GM19395 (cell line): ENCODE data around the gene FARS2.
"Not testable (repeated sequence)": the region's sequence is repeated elsewhere in the genome, so short reads cannot be mapped to it uniquely, and the experiment has no call there.

Source experiments
- ATAC-seq: cut with Tn5 transposase; IDR thresholded peaks from one replicate; pipeline ENCODE4 v1.9.1; 2021; ENCODE audit warnings: mild to moderate bottlenecking, moderate library complexity; ENCODE audit not compliant: unreplicated experiment

FARS2 gene

DNA sequence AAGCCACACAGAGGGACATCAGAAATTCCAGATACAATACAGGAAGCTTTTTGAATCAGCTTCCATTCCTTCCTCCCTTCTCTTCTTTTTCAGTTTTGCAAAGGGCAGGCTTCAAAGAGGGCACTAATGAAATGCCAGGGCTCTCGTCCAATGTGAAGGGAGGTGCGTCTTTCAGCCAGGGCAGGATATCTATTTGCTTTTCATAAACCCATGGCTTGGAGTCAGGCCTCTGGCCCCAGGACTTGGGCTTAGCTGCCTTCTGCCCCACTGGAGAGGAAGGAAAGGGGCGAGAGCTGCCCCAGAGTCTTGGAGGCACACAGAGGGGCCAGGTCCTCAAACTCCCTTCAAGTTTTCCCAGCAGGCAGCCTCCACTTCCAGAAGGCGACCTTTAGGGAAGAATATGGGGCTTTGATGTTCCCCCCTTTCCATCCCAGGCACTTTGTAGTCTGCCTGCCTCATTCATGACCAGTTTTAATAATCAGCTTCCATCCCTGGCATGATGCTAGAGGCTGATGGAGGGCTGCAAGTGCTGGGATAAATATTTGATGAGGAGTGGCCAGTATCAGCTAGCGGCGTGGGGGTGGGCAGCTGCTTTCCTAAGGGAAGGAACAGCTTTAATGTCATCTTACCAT is 510.6 kb downstream of the FARS2 start:
- ATAC-seq = no peak

DNA sequence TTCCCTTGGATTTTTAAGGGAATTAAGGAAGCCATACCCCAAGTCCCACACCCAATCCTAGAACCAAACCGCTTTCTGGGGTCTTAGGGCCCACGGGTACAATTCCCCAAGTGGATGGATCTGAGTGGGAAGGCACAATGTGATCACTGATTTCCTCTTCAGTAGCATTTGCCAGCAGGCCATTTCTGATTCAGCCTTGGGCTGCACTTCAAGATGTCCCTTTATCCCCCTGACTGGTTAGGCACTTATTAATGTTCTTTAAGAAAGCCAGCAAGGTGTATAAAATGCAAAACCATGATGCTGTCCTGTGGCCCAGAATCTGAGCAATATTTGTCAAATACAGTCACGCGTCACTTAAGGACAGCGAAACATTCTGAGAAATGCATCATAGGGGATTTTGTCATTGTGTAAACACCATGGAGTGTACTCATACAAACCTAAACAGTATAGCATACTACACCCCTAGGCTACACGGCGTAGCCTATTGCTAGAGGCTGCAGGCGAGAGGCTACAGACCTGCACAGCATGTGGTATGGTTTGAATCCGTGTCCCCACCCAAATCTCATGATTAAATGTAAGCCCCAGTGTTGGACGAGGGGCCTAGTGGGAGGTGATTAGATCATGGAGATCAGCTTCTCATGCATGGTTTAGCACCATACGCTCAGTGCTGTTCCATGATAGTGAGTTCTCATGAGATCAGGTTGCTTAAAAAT is 511.3 kb downstream of the FARS2 start:
- no peak for ATAC-seq

DNA sequence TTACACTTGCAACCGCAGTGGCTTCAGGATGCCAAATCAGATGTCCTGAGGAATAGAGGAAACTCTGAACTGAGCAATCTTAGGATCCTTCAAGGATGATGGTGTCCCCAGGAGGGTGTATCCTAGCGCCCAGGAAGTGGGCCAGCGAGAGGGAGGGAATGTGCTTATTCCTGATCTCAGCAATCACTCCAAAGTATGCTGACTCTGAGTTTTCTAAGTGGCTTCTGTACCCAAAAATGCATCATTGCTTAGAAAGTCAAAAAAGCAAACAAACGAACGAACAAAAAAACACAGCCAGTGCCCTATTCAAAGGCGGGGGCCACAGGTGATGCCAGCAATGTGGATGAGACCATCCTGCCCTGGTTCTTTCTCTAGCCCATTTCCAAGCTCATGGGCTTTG is 514.8 kb downstream of the FARS2 start:
- no peak for ATAC-seq

DNA sequence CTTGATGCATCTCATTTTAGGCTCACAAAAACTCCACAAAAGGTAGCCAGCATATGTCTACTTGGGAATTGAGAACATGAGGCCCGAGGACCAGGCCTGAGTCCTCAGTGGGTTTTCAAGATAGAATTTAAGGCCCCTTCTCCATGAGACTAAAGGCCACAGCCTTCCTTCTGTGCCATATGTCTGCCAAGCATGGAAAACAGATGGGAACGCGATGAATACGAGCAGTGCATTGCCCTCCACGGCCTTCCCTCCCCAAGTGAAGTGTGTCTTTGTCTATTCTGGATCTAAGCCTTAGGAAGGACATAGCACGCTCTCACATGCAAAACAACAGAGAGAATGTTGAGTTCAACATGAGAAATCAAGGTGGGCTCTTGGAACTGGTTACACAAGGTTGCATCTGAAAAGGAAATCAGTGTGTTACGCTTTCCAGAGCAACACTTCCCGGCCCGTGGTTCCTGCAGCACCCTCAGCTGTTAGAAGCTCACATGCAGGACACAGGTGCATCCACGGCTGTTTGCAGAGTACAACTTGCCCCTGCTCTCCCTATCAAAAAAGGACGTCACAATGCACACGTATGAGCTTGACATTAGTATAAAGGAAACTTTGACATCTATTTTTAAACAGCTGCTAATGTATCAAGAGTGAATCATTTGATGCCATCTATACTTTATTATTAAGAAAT is 515.5 kb downstream of the FARS2 start:
- no peak for ATAC-seq

DNA sequence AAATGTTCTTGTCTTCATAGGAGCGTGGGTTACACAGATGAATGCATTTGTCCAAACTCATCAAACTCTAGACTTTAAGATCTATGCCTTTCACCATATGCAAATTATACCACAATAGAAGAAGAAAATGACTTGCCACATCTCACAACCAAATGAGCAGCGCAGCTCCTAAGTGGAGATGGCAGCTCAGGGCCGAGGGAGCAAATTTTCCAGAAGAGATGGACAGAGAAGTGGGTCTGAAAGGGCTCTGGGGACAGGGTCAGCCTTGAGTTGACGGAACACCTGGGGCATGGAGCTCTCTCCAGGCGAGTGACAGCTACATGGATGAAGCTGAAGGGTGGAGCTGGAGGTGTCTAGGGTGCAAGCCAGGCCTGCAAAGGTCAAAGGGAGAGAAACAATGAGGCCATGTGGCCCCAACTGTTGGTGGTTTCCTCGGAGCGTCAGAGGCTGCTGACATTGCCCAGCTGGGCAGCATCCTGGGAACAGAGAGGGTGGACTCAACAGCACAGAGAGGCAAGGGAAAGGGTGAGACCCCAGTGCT is 517.1 kb downstream of the FARS2 start:
- peak; percentile 94 for ATAC-seq

DNA sequence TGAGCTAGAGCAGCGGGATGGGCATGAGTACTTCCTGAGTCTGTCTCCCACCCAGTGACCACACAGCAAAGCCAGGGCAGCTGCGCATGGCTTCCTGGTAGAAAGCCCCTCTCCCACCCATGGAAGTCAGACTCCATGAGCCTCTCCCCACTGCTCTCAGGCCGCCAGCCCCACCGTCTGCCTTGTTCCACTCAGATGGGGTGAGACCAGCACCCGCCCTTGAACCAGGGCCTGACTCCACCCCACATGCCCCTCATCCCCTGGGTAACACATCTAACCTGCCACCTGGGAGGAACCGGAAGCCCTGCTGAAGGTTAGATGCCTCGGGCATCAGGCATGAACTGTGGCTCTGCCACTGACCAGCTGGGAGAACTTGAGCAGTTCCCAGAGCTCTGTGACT is 517.6 kb downstream of the FARS2 start:
- ATAC-seq = no peak

DNA sequence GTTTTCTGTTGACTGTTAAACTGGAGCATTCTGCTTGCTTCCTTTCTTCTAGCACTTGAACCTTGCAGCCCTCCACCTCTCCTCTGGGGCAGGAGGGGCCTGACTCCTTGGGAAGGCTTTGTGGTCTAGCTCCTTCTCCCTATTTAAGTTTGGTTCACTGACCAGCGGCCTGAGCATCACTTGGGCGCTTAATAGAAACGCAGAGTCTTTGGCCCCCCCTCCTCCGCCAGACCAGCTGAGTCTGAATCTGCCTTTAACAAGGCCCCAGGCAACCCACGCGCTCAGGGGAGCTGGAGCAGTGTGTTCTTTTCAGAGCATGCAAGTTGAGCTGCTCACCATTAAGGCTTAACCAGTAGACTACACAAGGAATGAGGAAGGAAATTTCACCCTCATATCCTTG is 519.7 kb downstream of the FARS2 start:
- no peak for ATAC-seq

DNA sequence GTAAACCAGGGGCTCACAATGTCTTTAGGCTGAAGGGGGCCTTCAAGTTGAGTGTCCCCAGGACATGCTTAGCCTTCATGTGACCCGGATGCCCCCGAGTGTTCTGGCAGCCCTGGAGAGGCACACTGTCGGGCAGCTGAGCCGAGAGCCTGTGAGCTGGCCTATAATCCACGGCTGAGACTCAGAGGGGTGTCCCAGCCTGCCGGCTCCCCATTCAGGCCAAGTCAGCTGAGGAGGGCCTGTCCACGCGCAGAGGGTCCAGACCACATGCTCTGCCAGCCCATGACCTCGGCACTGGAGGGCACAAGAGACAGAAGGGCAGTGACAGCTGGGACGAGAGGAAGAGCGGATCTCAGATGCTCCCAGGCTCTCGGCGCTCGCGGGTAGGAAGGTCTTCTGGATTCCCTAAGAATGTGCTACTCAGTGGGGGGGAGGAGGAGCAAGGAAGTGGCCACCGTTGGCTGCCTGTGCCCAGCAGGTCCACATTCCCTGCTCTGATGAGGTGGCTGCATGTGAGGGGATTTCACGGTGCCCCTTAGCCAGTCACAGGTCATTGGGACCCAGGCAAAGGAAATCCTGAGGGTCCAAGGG is 520.7 kb downstream of the FARS2 start:
- no peak for ATAC-seq

DNA sequence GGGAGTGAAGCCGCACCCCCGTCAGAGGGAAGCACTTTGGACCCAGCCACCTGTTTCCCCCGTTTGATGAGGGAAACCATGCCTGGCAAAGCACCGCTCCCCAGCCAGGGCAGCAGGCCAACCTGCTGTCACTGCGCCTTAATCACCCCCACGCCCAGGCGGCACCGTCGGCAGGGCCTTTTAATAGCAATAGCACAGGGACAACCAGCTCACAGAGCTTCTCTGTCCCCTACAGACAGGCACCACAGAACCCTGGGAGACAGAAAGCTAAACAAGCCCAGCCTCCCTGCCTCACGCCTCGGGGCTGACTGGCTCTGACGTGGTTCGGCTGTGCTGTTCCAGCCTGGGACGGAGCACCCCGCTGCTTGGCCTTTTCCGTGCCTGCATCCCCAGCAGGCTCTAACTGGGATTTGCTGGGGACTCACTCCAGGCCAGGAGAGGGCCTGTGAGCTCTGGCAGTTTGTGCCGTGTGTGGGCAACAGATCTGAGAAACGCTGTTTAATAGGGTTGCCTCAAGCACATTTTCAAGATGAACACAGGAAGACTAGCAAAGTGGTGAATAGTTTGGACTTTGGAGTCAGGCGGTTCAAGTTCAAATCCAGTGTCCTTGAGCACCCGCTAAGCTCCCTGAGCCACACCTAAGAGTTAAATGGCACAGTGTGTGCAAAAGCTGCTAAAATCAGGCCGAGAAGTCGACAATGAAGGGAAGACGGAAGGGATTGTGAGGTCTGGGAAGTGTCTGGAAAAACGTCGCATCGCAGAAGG is 521.7 kb downstream of the FARS2 start:
- ATAC-seq = no peak

DNA sequence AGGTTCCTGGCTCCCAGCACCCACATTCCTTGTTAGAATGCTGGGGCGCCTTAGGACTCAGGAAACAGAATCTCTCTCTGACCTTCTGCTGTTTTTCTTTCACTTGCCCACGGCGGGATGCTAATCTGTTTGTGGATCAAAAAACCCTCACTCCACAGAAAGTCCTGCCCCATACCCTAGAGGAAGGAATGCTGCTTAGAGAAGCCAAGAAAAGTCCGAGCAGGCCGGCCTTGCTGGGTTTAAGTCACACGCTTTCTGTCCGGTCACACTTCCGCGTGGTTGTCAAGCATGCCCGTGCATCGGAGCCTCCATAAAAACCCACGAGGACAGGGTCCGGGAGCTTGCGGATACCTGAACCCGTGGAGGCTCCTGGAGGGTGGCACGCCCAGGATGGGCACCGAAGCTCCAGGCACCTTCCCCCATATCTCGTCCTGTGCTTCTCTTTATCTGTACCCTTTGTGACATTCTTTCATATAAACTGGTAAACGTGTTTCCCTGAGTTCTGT is 522.3 kb downstream of the FARS2 start:
- no peak for ATAC-seq

DNA sequence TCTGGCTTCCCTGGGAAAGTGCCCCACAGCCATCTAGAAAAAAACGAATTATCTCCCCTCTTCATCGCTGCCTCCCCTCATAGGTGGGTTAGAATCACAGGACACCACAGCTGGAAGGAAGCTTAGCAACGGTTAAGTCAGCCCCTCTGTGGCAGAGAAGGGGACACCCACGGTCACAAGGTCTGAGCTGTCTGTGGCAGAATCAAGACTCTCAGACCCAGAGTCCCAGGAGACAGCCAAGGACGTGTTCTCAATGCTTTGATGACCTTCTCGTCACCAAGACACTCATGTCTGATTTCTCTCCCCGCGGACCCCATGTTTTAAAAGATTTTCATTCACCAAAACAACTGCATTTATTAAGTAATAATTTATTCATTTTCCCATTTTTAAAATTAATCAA is 523.9 kb downstream of the FARS2 start:
- no peak for ATAC-seq

DNA sequence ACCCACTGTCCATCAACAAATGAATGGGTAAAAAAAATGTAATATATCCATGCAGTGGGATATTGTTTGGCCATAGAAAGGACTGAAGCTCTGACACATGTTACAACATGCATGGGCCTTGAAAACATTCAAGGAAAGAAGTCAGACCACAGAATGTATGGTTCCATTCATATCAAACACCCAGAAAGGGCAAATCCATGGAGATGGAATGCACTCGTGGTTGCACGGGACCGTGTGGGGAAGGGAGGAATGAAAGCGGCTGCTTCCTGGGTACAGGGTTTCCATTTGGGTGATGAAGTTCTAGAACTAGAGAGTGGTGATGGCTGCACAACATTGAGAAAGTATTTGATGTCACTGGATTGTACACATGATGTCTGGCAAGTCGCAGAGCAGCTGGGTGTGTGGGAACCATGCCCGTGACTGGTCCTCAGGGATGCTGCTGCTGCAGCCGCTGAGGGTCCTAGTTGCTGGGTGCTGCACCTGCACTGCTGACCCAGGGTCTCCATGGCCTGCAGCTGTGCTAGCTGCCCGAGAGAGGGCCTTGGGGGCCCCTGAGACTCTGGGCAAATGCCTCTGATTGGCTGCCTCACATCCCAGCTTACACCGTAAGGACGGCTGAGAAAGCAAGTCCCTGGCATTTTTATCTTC is 525.1 kb downstream of the FARS2 start:
- no peak for ATAC-seq

DNA sequence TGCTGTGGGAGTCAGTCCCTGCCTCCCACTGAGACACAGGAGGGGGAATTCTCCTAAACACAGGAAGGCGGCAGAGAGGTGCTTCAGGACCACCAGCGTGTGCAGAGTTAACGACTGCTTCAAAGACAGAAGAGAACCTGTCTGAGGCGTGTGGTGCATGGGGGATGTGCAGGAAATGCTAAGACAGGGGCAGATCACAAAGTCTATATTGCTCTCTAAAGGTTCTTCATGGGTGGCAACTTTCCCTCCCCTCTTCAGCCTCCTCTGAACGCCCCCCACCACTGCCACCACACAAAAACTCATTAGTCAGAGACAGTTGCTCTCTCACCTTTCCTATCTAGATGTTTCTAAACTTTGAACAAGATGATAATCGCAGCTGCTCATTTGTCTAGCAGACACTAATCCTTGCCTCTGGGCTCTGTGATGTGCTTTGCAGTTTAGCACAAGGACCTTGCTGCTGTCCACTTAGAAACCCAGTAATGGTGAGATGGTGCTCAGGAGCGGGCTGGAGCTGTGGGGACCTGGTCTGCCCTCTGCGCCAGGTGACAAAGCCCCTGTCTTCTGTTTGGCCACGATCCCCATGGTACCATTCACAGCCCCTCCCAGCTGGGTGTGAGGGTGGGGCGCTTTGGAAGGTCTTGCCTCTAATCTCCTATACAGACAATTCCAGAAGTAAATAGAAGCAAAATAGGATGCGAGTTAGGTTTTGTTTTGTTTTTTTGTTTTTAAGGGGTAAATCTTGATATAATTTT is 525.8 kb downstream of the FARS2 start:
- no peak for ATAC-seq

DNA sequence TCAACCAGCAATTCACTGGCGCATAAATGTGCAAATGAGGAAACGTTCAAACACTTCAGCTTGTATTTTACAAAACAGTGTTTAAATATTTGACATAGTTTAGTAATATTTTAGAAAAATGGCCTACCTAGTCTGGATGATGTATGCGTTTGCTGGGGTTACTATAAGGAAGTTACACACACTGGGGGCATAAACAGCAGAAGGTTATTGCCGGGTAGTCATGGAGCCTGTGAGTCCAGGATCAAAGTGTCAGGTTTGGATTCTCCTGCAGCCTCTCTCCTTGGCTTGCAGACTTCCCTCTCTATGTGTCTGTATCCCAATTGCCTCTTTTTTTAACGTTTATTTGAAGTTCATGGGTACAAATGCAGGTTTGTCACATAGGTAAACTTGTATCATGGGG is 528.1 kb downstream of the FARS2 start:
- not testable (repeated sequence) for ATAC-seq

DNA sequence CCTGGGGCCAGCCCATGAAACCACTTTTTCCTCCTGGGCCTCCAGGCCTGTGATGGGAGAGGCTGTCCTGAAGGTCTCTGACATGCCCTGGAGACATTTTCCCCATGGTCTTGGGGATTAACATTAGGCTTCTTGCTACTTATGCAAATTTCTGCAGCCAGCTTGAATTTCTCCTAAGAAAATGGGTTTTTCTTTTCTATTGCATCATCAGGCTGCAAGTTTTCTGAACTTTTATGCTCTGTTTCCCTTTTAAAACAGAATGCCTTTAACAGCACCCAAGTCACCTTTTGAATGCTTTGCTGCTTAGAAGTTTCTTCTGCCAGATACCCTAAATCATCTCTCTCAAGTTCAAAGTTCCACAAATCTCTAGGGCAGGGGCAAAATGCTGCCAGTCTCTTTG is 535.2 kb downstream of the FARS2 start:
- ATAC-seq = not testable (repeated sequence)

DNA sequence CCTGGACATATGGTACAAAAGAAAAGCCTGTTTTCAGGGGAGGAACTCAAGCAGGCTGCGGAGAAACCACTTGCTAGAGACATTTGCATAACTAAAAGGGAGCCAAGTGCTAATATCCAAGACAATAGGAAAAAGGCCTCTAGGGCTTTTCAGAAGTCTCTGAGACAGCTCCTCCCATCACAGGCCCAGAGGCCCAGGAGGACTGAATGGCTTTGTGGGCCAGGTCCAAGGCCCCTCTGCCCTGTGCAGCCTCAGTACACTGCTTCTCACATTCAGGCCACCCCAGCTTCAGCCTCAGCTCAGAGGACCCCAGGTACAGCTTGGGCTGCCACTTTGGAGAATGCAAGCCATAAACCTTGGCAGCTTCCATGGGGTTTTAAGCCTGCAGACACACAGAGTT is 545.1 kb downstream of the FARS2 start:
- not testable (repeated sequence) for ATAC-seq

DNA sequence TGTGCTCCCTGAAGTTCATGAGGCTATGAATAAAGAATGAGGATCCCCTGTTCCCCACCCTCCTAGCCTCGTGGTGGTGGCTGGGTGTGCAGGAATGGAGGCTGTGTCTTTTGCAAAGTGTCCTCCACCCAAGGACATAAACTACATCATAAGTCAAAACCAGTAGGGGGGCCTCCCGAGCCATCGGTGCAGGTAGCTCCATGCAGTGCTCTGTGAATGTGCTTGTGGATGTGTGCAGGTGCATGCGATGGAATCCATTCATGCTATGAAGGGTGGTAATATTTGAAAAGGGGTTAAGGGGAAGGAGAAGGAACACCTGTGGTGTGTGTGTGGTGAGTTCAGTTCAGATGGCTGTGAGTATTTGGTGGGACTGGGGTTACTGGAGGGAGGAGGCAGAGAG is 548.1 kb downstream of the FARS2 start:
- ATAC-seq = no peak

DNA sequence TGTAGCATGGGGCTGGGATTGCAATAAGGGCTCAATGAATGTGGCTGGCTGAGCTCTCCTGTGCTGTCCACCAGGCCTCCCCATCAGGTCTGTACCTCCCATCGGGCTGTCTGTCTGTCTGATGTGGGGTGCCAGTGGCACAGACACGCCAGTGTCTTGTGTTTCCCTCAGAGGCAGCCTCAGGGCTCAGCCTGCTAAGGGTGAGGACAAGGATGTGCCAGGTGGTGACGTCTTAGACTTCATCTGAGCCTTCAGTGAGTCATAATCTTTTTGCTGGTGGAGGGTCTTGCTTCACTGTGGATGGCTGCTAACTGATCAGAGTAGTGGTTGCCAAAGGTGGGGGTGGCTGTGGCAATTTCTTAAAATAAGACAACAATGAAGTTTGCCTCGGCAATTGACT is 550.7 kb downstream of the FARS2 start:
- no peak for ATAC-seq

DNA sequence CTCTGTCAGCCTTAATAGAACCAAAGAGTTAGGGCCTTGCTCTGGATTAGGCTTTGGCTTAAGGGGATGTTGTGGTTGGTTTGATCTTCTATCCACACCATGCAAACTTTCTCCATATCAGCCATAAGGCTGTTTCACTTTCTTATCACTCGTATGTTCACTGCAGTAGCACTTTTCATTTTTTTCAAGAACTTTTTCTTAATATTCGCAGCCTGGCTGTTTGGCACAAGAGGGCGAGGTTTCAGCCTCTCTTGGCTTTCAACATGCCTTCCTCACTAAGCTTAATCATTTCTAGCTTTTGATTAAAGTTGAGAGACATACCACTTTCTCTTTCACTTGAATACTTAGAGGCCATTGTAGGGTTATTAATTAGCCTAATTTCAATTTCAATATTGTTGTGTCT is 552.3 kb downstream of the FARS2 start:
- ATAC-seq = peak; percentile 76
